Keratinocyte (primary cell): ENCODE measurements around the gene DOCK3. TPM values are rescaled to one million over a fixed set of nuclear protein-coding genes. Genes with fewer than 3 reads are reported as not detected.

ENCODE experiments used
- DNase-seq: peaks from one replicate; pipeline ENCODE4 v3.0.0-alpha.2; 2011; ENCODE audit warnings: low read depth, missing footprints, low spot score
- FAIRE-seq: peaks from 2 replicates; lab custom pipeline; 2011; peaks lifted over from hg19 to GRCh38; lab: Jason Lieb, UNC
- H2AFZ ChIP-seq: 2 replicates; pipeline ENCODE4 v1.6.0; 2012; ENCODE audit warnings: low read length, control low read depth, inconsistent platforms; ENCODE audit not compliant: control insufficient read depth
- H3K27ac ChIP-seq: 2 replicates; pipeline ENCODE4 v1.5.1; 2011; ENCODE audit warnings: low read length; ENCODE audit not compliant: control insufficient read depth, insufficient read depth
- H3K27me3 ChIP-seq: 3 replicates; pipeline ENCODE4 v1.6.0; 2011; ENCODE audit warnings: low read length; ENCODE audit not compliant: control insufficient read depth, insufficient read depth; ENCODE audit errors: extremely low read depth
- H3K36me3 ChIP-seq, 2 experiments: 2 replicates in 1 of 2; 3 replicates in 1 of 2; pipeline ENCODE4 v1.5.1; 2011; ENCODE audit warnings: low read length in 2 of 2, mild to moderate bottlenecking in 1 of 2; ENCODE audit not compliant: control insufficient read depth in 2 of 2, insufficient read depth in 2 of 2; ENCODE audit errors: extremely low read depth in 1 of 2
- H3K4me1 ChIP-seq: 3 replicates; pipeline ENCODE4 v1.5.1; 2011; ENCODE audit warnings: low read length; ENCODE audit not compliant: control insufficient read depth, insufficient read depth; ENCODE audit errors: extremely low read depth
- H3K4me2 ChIP-seq: 3 replicates; pipeline ENCODE4 v1.6.0; 2011; ENCODE audit warnings: low read depth, low read length; ENCODE audit not compliant: control insufficient read depth, insufficient read depth; ENCODE audit errors: extremely low read depth
- H3K4me3 ChIP-seq, 3 experiments: fragments of 200-600 bp in 1 of 3; sonication (generic) in 1 of 3; 2 replicates in 2 of 3; 3 replicates in 1 of 3; pipeline ENCODE4 v1.5.1; 2011 to 2016; ENCODE audit warnings: low read length in 3 of 3, mild to moderate bottlenecking in 3 of 3, control low read depth in 2 of 3, inconsistent platforms in 1 of 3, low read depth in 1 of 3, mixed read lengths in 1 of 3, mixed run types in 1 of 3, moderate library complexity in 1 of 3; ENCODE audit not compliant: control insufficient read depth in 2 of 3, insufficient read depth in 2 of 3; ENCODE audit errors: extremely low read depth in 1 of 3
- H3K79me2 ChIP-seq: 2 replicates; pipeline ENCODE4 v1.6.0; 2012; ENCODE audit warnings: low read length; ENCODE audit not compliant: control insufficient read depth, insufficient read depth
- H3K9ac ChIP-seq: 3 replicates; pipeline ENCODE4 v1.6.0; 2011; ENCODE audit warnings: low read length; ENCODE audit not compliant: control insufficient read depth, insufficient read depth; ENCODE audit errors: extremely low read depth
- H3K9me1 ChIP-seq: 3 replicates; pipeline ENCODE4 v1.6.0; 2011; ENCODE audit warnings: low read length; ENCODE audit not compliant: control insufficient read depth, insufficient read depth; ENCODE audit errors: extremely low read depth
- H3K9me3 ChIP-seq: 2 replicates; pipeline ENCODE4 v1.5.1; 2012; ENCODE audit warnings: low read depth, low read length; ENCODE audit not compliant: control insufficient read depth
- H4K20me1 ChIP-seq: 3 replicates; pipeline ENCODE4 v1.6.0; 2011; ENCODE audit warnings: low read length; ENCODE audit not compliant: control insufficient read depth, insufficient read depth; ENCODE audit errors: extremely low read depth
- EZH2 ChIP-seq: IDR thresholded peaks from one replicate; pipeline ENCODE4 v1.6.1; 2012; ENCODE audit warnings: inconsistent platforms, mild to moderate bottlenecking, low read length, moderate library complexity
- dilution Hi-C: fragments of 300-500 bp; cut with MboI; formaldehyde crosslinking; loops from one replicate; pipeline ENCODE4 v1.7.0; 2020; ENCODE audit warnings: low sequenced_read_pairs; ENCODE audit not compliant: extremely low pct_ligation_motif_present
- polyA plus RNA-seq, 5 experiments: library from polyadenylated mRNA; depleted of rRNA in 3 of 5; stranded (reverse) in 3 of 5; stranded (forward) in 1 of 5; unstranded in 1 of 5; fragments of >200 nt; gene quantifications; 1 replicate in 1 of 5; 2 replicates in 3 of 5; 3 replicates in 1 of 5; pipeline versions ENCODE4 v1.2.1 to v1.2.3, GENCODE V29; 2011 to 2012; ENCODE audit warnings: missing spikeins in 2 of 5, low read depth in 1 of 5, low replicate concordance in 1 of 5
- TF ChIP-seq, protein P1 (sequence below), 3 experiments: IDR thresholded peaks in 1 of 3; conservative IDR thresholded peaks in 1 of 3; optimal IDR thresholded peaks in 1 of 3; 2 replicates in 2 of 3; 3 replicates in 1 of 3; pipeline versions ENCODE3 to v1.5.1; 2011; ENCODE audit warnings: low read length in 3 of 3, mild to moderate bottlenecking in 3 of 3, moderate library complexity in 2 of 3, control low read depth in 1 of 3, inconsistent platforms in 1 of 3; ENCODE audit not compliant: insufficient read depth in 2 of 3; ENCODE audit errors: extremely low read depth in 1 of 3

Gene DOCK3
- polyA plus RNA-seq, 1 donor (not counting 4 experiments of a cell fraction or from before 2014, with no cell fraction given): 0.10 TPM

GRCh38 chr3:51350751-51351150 lies 676.0 kb downstream of the DOCK3 start:
- Histone ChIP-seq H3K4me1 (peaks cover 10% of the 10 kb centered on the region), H3K9me3 (no peaks in the 10 kb centered on the region), H3K79me2 (no peaks in the 10 kb centered on the region), H3K9me1 (no peaks in the 10 kb centered on the region), H4K20me1 (no peaks in the 10 kb centered on the region), H3K36me3 (no peaks in the 10 kb centered on the region), H3K4me2 (no peak overlapping the region), H3K27ac (no peak overlapping the region), H2AFZ (no peak overlapping the region), H3K4me3 (no peak overlapping the region), H3K27me3 (no peaks in the 10 kb centered on the region), H3K9ac (no peak overlapping the region)
- no peak for DNase-seq
- no peak for FAIRE-seq
- TF ChIP-seq, protein P1, sequence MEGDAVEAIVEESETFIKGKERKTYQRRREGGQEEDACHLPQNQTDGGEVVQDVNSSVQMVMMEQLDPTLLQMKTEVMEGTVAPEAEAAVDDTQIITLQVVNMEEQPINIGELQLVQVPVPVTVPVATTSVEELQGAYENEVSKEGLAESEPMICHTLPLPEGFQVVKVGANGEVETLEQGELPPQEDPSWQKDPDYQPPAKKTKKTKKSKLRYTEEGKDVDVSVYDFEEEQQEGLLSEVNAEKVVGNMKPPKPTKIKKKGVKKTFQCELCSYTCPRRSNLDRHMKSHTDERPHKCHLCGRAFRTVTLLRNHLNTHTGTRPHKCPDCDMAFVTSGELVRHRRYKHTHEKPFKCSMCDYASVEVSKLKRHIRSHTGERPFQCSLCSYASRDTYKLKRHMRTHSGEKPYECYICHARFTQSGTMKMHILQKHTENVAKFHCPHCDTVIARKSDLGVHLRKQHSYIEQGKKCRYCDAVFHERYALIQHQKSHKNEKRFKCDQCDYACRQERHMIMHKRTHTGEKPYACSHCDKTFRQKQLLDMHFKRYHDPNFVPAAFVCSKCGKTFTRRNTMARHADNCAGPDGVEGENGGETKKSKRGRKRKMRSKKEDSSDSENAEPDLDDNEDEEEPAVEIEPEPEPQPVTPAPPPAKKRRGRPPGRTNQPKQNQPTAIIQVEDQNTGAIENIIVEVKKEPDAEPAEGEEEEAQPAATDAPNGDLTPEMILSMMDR (optimal IDR thresholded peaks at IDR 0.05 in 1 of 3, IDR thresholded peaks at IDR 0.05 in 1 of 3, conservative IDR thresholded peaks at IDR 0.05 in 1 of 3; ENCODE audit: extremely low read depth in 1 of 3, insufficient read depth in 2 of 3, low read length in 3 of 3): no peak
- TF ChIP-seq EZH2: no peak
- dilution Hi-C loops: loop anchor here (25.0 kb wide), 1 partner anchor 238 kb away; no protein-coding TSS in a partner anchor

- Histone ChIP-seq H4K20me1 (no peaks in the 10 kb centered on the region), H3K4me1 (peaks cover 16% of the 10 kb centered on the region), H3K4me2 (no peak overlapping the region), H3K4me3 (no peak overlapping the region), H3K36me3 (no peaks in the 10 kb centered on the region), H3K9me3 (no peaks in the 10 kb centered on the region), H3K27ac (no peak overlapping the region), H3K27me3 (no peaks in the 10 kb centered on the region), H3K79me2 (no peaks in the 10 kb centered on the region), H3K9ac (no peak overlapping the region), H3K9me1 (no peaks in the 10 kb centered on the region), H2AFZ (no peak overlapping the region)
- dilution Hi-C loops: loop anchor here (25.0 kb wide), 1 partner anchor 241 kb away; no protein-coding TSS in a partner anchor
- no peak for FAIRE-seq
- TF ChIP-seq, protein P1 (optimal IDR thresholded peaks at IDR 0.05 in 1 of 3, IDR thresholded peaks at IDR 0.05 in 1 of 3, conservative IDR thresholded peaks at IDR 0.05 in 1 of 3; ENCODE audit: extremely low read depth in 1 of 3, insufficient read depth in 2 of 3, low read length in 3 of 3): no peak
- TF ChIP-seq EZH2: no peak
- DNase-seq: no peak
Observed at GRCh38 chr3:51353131-51353530, 678.4 kb downstream of the DOCK3 start.
